Adipocyte (in vitro differentiated cells): ENCODE data around the gene VPS26C.

Source experiments
- DNase-seq: peaks from one replicate; pipeline ENCODE4 v3.0.0-alpha.2; 2015; ENCODE audit warnings: low read depth
- H3K27me3 ChIP-seq: replicated peaks from 2 replicates; pipeline ENCODE4 v1.7.0; 2013; ENCODE audit warnings: mild to moderate bottlenecking, low read length, moderate library complexity; ENCODE audit not compliant: control insufficient read depth, insufficient read depth
- H3K36me3 ChIP-seq: 2 replicates; pipeline ENCODE4 v1.7.0; 2013; ENCODE audit warnings: low read length, mild to moderate bottlenecking, moderate library complexity; ENCODE audit not compliant: control insufficient read depth, insufficient read depth, severe bottlenecking
- H3K4me1 ChIP-seq: 2 replicates; pipeline ENCODE4 v1.7.0; 2013; ENCODE audit warnings: mild to moderate bottlenecking, low read length, moderate library complexity; ENCODE audit not compliant: control insufficient read depth, insufficient read depth
- H3K4me3 ChIP-seq: 2 replicates; pipeline ENCODE4 v1.7.0; 2013; ENCODE audit warnings: mild to moderate bottlenecking, low read length, moderate library complexity
- H3K9ac ChIP-seq: 2 replicates; pipeline ENCODE4 v1.7.0; 2013; ENCODE audit warnings: mild to moderate bottlenecking, low read length, moderate library complexity
- H3K9me3 ChIP-seq: 2 replicates; pipeline ENCODE4 v1.7.0; 2013; ENCODE audit warnings: mild to moderate bottlenecking, low read length, moderate library complexity; ENCODE audit not compliant: control insufficient read depth

VPS26C gene

GRCh38 chr21:37210799-37211198, 56.3 kb downstream of the VPS26C start:
- Histone ChIP-seq H3K36me3 (no peaks in the 10 kb centered on the region), H3K27me3 (no peaks in the 10 kb centered on the region), H3K9ac (no peak overlapping the region), H3K4me1 (peaks cover 7% of the 10 kb centered on the region), H3K9me3 (no peaks in the 10 kb centered on the region), H3K4me3 (no peak overlapping the region)
- DNase-seq, result no peak

GRCh38 chr21:37210130-37210529, 57.0 kb downstream of the VPS26C start:
- no peak for DNase-seq
- Histone ChIP-seq H3K4me3 (no peak overlapping the region), H3K27me3 (no peaks in the 10 kb centered on the region), H3K36me3 (no peaks in the 10 kb centered on the region), H3K9me3 (no peaks in the 10 kb centered on the region), H3K9ac (no peak overlapping the region), H3K4me1 (peaks cover 7% of the 10 kb centered on the region)

GRCh38 chr21:37208741-37209225, 58.4 kb downstream of the VPS26C start:
- H3K27me3 ChIP-seq, result no peaks in the 10 kb centered on the region
- H3K36me3 ChIP-seq, result peaks cover 8% of the 10 kb centered on the region
- no peak overlapping the region for H3K4me3 ChIP-seq
- no peak overlapping the region for H3K9ac ChIP-seq
- no peaks in the 10 kb centered on the region for H3K9me3 ChIP-seq
- H3K4me1 ChIP-seq, result peaks cover 7% of the 10 kb centered on the region
- no peak for DNase-seq

GRCh38 chr21:37208056-37208721, 58.9 kb downstream of the VPS26C start:
- DNase-seq, result no peak
- Histone ChIP-seq H3K4me1 (peaks cover 7% of the 10 kb centered on the region), H3K9ac (no peak overlapping the region), H3K27me3 (no peaks in the 10 kb centered on the region), H3K4me3 (no peak overlapping the region), H3K36me3 (peaks cover 11% of the 10 kb centered on the region), H3K9me3 (no peaks in the 10 kb centered on the region)

- peak; percentile 12 for DNase-seq
- peaks cover 7% of the 10 kb centered on the region for H3K4me1 ChIP-seq
These were observed 59.6 kb downstream of the VPS26C start for GRCh38 chr21:37207441-37208009.

GRCh38 chr21:37206496-37206895, 60.6 kb downstream of the VPS26C start:
- peaks cover 28% of the 10 kb centered on the region for H3K36me3 ChIP-seq
- no peaks in the 10 kb centered on the region for H3K9me3 ChIP-seq
- H3K27me3 ChIP-seq, result no peaks in the 10 kb centered on the region
- no peak overlapping the region for H3K9ac ChIP-seq
- H3K4me3 ChIP-seq, result no peak overlapping the region
- peaks cover 7% of the 10 kb centered on the region for H3K4me1 ChIP-seq
- no peak for DNase-seq

More at GRCh38 chr21:37207441-37208009, 59.6 kb downstream of the VPS26C start:
- Histone ChIP-seq H3K4me3 (no peak overlapping the region), H3K9ac (no peak overlapping the region), H3K9me3 (no peaks in the 10 kb centered on the region), H3K27me3 (no peaks in the 10 kb centered on the region), H3K36me3 (peaks cover 17% of the 10 kb centered on the region)

- Histone ChIP-seq H3K27me3 (no peaks in the 10 kb centered on the region), H3K36me3 (peaks cover 47% of the 10 kb centered on the region), H3K9ac (no peak overlapping the region), H3K9me3 (no peaks in the 10 kb centered on the region), H3K4me1 (peaks cover 7% of the 10 kb centered on the region), H3K4me3 (no peak overlapping the region)
- no peak for DNase-seq
These were observed 62.6 kb downstream of the VPS26C start for GRCh38 chr21:37204580-37204979.

- peaks cover 2% of the 10 kb centered on the region for H3K4me1 ChIP-seq
- no peak overlapping the region for H3K4me3 ChIP-seq
- peaks cover 68% of the 10 kb centered on the region for H3K36me3 ChIP-seq
- no peak for DNase-seq
- no peaks in the 10 kb centered on the region for H3K27me3 ChIP-seq
- H3K9ac ChIP-seq, result no peak overlapping the region
- no peaks in the 10 kb centered on the region for H3K9me3 ChIP-seq
These were observed 64.7 kb downstream of the VPS26C start for GRCh38 chr21:37202221-37203110.

- Histone ChIP-seq H3K4me1 (no peaks in the 10 kb centered on the region), H3K9ac (no peak overlapping the region), H3K36me3 (peaks cover 80% of the 10 kb centered on the region), H3K9me3 (no peaks in the 10 kb centered on the region), H3K27me3 (no peaks in the 10 kb centered on the region), H3K4me3 (no peak overlapping the region)
- DNase-seq, result no peak
These were observed 66.3 kb downstream of the VPS26C start for GRCh38 chr21:37200641-37201480.

GRCh38 chr21:37199057-37199924, 67.8 kb downstream of the VPS26C start:
- Histone ChIP-seq H3K9me3 (no peaks in the 10 kb centered on the region), H3K36me3 (peaks cover 92% of the 10 kb centered on the region), H3K27me3 (no peaks in the 10 kb centered on the region), H3K9ac (no peak overlapping the region), H3K4me3 (no peak overlapping the region), H3K4me1 (no peaks in the 10 kb centered on the region)
- DNase-seq, result peak; percentile 86
